CD4-positive, alpha-beta T cell treated with Interleukin-2 at 100 ng/mL for 4 hours (primary cell): Measurements from ENCODE around the gene AP4B1.
"Not testable (repeated sequence)": the region's sequence is repeated elsewhere in the genome, so short reads cannot be mapped to it uniquely, and the experiment has no call there.

Source experiments
- DNase-seq: peaks from one replicate; pipeline ENCODE4 v3.0.0-alpha.2; 2020; ENCODE audit warnings: low spot score

AP4B1 gene

GRCh38 chr1:113904674-113905434 lies at the start of gene AP4B1, which contains the start of gene DCLRE1B:
Gene AP4B1, minus strand, starts transcription at chr1:113904799. Its CDS starts 82 bp downstream, at chr1:113904717.
Gene DCLRE1B, plus strand, starts transcription at chr1:113905326. Its CDS starts 261 bp downstream, at chr1:113905587.
- peak; percentile 99 for DNase-seq

DNA sequence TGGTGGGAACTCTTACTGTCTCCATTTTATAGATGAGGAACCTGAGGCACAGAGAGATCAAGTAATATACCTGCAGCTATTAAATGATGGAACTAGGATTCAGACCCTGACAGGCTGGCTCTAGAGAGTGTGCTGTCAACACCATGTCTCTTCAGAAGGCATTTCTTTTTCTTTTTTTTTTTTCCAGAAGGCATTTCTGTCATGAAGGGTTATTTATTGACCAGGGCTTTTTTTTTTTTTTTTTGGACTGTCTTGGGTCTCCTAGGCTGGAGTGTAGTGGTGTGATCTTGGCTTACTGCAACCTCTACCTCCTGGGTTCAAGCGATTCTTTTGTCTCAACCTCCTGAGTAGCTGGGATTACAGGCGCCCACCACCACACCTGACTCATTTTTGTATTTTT lies 47.1 kb upstream of the AP4B1 start:
- no peak for DNase-seq

DNA sequence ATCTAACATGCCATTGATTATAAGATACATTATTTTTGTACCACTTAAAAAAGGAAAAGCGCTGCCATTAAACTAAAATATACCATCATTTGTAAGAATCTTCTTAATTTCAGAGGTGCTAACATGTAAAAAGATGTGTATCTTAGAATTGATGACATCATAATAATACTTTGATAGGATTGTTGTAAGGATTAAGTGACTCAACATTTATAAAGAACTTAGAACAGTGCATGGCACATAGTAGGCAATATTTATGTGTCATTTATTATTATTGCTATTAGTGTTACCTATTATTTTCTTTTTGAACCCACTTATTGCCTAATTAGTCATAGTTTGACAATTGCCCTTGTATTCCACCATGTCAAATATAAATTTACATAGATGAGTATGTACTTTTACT lies 46.3 kb upstream of the AP4B1 start:
- DNase-seq = no peak

DNA sequence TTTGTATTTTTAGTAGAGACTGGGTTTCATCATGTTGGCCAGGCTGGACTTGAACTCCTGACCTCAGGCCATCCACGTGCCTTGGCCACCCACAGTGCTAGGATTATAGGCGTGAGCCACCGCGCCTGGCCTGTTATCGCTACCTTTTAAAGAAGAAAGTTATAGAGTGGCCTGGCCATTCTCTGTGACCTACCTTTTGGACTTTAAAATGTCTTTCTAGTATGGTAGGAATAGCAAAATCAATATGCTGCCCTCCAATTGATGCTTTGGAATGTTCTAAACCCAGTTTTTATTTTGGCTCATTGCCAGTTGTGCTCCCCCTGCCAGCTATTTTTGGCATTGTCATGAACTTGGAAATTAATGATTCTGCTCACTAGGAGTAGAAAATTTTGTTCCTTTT lies 44.4 kb upstream of the AP4B1 start:
- no peak for DNase-seq

DNA sequence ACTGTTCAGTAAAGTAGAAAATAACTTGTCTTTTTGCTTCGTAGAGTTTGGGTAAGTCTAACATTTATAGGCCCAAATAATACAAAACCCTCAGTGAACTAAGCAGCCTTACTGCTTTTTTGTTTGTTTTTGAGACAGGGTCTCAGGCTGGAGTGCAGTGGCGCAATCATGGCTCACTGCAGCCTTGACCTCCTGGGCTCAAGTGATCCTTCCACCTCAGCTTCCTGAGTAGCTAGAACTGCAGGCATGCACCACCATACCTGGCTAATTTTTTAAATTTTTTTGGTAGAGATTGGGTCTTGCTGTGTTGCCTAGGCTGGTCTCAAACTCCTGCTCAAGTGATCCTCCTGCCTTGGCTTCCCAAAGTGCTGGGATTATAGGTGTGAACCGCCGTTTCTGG lies 43.6 kb upstream of the AP4B1 start:
- not testable (repeated sequence) for DNase-seq

- DNase-seq = no peak
These were observed 42.9 kb upstream of the AP4B1 start for GRCh38 chr1:113947388-113948107.

DNA sequence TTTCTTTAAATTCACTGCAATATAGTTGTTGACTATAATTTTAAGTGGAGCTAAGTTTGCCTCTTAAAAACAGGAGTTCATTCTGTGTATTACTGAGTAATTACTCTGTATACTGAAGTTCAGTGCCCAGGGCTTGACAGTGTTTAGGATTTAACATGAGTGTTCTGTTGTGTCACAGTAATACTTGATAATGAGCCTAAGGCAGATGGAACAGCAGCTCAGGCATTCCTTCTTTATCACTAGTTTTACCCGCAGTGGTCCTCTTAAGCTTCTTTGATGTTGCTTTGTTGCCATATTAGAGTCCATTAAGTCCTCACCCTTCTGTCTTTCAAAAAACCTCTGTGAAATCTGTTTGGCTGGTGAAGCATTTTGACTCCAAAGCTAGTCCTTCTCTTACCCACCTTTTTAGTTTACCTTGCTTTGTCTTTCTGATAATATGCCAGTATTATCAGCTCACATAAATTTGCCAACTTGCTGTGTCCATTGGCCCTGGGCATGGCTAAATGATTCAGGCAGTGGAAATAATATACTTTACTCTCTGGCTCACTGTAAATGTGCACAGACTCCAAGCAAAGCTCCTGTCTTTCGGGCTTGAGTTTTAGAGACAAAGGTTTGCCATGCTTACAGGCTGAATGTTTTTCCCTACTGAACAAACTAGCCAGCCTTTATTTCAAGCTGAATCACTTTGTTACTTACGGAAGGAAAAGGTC lies 42.2 kb upstream of the AP4B1 start:
- no peak for DNase-seq

DNA sequence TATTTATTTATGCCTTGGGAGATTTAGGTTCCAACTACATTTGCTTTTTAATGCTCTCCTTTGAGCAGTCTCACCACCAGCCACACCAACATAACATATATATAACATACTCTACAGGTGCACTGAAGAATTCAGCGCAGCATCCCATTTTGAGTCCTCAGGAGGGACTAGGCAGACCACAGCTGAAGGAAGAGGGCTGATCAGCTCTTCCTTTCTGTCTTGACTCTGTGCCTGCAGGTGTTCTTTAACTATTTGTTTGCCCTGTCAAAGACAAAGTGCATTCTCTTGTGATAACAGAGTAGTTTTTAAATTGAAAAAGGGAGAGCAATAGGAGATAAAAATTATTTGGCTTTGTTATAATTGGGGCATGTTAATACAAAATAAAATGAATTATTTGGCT lies 41.5 kb upstream of the AP4B1 start:
- no peak for DNase-seq

GRCh38 chr1:113945329-113945728 lies 40.7 kb upstream of the AP4B1 start:
- DNase-seq = no peak

- no peak for DNase-seq
These were observed 38.6 kb upstream of the AP4B1 start for GRCh38 chr1:113943028-113943811.

DNA sequence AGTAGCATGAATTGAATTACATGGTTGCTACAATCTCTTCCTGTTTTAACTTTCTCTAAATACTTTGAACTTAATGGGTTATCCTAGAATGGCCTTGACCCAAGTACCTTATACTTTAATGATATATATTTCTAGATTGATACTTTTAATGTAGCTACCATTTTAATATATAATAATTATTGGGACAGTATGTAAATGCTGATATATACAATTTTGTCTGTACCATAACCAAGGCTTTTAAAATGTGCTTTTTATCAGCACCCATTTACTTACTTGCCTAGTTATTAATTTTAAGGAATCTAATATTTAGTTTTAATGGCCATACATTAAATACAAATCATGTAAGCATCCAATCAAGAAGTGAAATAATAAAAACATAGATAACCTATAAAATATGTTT lies 37.9 kb upstream of the AP4B1 start:
- DNase-seq = no peak

GRCh38 chr1:113941245-113941559 lies 36.6 kb upstream of the AP4B1 start:
- no peak for DNase-seq

DNA sequence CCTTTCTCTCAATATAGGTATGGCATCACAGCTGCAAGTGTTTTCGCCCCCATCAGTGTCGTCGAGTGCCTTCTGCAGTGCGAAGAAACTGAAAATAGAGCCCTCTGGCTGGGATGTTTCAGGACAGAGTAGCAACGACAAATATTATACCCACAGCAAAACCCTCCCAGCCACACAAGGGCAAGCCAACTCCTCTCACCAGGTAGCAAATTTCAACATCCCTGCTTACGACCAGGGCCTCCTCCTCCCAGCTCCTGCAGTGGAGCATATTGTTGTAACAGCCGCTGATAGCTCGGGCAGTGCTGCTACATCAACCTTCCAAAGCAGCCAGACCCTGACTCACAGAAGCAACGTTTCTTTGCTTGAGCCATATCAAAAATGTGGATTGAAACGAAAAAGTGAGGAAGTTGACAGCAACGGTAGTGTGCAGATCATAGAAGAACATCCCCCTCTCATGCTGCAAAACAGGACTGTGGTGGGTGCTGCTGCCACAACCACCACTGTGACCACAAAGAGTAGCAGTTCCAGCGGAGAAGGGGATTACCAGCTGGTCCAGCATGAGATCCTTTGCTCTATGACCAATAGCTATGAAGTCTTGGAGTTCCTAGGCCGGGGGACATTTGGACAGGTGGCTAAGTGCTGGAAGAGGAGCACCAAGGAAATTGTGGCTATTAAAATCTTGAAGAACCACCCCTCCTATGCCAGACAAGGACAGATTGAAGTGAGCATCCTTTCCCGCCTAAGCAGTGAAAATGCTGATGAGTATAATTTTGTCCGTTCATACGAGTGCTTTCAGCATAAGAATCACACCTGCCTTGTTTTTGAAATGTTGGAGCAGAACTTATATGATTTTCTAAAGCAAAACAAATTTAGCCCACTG lies 36.0 kb upstream of the AP4B1 start:
- peak; percentile 43 for DNase-seq

- no peak for DNase-seq
These were observed 33.6 kb upstream of the AP4B1 start for GRCh38 chr1:113938192-113938591.

DNA sequence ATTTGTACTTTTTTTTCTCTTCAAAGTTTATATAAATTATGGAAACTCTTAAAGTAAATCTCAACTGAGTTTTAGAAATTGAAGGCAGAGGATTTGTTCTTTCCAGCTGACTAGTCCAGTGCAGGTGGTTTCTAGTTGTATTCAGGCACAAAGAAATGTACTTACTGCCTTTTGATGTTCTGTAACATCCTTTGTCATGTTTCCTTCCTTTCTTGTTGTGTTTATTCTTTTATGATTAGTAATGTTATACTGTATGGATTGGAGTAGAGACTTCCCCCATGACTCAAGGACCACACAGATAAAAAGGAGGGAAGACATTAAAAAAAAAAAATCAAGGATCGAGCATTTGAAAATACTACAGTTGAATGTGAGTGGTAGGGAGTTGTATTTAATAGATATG lies 32.5 kb upstream of the AP4B1 start:
- DNase-seq = peak; percentile 20

DNA sequence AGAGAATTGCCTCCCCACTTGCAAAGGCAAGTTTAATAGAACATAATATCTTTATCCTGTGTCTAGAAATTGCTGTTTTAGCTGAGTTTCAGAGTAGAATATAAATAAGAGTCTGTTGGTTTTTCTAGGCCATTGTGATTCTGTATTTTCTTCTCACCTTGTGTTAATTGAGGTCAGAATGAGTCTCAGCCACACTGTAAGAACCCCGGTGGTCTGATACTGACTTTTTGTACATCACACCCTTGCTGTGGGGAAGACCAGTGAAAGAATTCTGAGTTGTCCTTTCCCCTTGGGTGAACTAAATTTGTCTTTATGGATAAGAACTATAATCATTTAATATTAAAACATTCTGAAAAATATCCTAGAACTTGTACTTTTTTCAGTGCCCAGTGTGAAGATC lies 31.4 kb upstream of the AP4B1 start:
- DNase-seq = peak; percentile 25

GRCh38 chr1:113935176-113935575 lies 30.6 kb upstream of the AP4B1 start:
- no peak for DNase-seq

DNA sequence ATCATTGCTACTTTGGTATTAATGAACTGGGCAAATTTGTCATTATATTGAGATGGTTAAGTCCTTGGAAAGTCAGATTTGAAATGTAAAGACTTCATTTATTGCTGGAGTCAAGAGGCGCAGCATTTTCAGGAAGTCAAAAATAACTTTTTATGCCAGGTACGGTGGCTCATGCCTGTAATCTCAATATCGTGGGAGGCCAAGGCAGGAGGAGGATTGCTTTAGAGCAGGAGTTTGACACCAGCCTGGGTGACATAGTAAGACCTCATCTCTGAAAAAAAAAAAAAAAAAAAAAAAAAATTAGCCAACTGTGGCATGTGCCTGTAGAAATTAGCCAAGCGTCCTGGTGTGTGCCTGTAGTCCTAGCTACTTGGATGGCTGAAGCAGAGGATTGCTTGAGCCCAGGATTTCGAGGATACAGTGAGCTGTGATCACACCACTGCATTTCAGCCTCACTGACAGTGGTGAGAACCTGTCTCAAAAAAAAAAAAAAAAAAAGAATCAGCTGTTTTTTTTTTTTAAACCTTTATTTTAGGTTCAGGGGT lies 30.0 kb upstream of the AP4B1 start:
- no peak for DNase-seq

GRCh38 chr1:113934006-113934405 lies 29.4 kb upstream of the AP4B1 start:
- no peak for DNase-seq

GRCh38 chr1:113931451-113931851 lies 26.9 kb upstream of the AP4B1 start:
- peak; percentile 71 for DNase-seq
